ENCODE measurements around the gene NANOG.

GRCh38 chr12:7806863-7807487 is 17.8 kb downstream of the NANOG start:
- TF ChIP-seq RCOR1 (IDR thresholded peaks at IDR 0.05; ENCODE audit: low read depth, low read length) = no peak
- no peak for TF ChIP-seq USF2 (IDR thresholded peaks at IDR 0.05)
- no peak for TF ChIP-seq POLR2A (IDR thresholded peaks at IDR 0.05; ENCODE audit: low read length)
- TF ChIP-seq ESRRA (IDR thresholded peaks at IDR 0.05; ENCODE audit: borderline replicate concordance, low read length) = no peak
- peak; percentile 87 for TF ChIP-seq CTCF (IDR thresholded peaks at IDR 0.05)
- TF ChIP-seq NR3C1 (IDR thresholded peaks at IDR 0.05) = no peak
- TF ChIP-seq EP300 (IDR thresholded peaks at IDR 0.05) = no peak
- no peak for TF ChIP-seq PHF8 (IDR thresholded peaks at IDR 0.05; ENCODE audit: borderline replicate concordance, low read depth)

Data from A549 (cell line).